Ascending aorta (tissue), 2 donors: ENCODE measurements around the gene VIPR2. TPM values are rescaled to one million over a fixed set of nuclear protein-coding genes. Genes with fewer than 3 reads are reported as not detected.
A peak's percentile ranks its signal among the peaks of the same experiment; 100 is the strongest.

Experiments
- DNase-seq, 2 donors: peaks; one replicate each; pipeline ENCODE4 v3.0.0-alpha.2; 2019; ENCODE audit warnings: low spot score in 2 of 2
- H3K27ac ChIP-seq, 2 donors: fragments of 200-600 bp; sonication (generic); one replicate each; pipeline ENCODE4 v1.5.1; 2016 to 2017; ENCODE audit warnings: mild to moderate bottlenecking in 1 of 2
- H3K27me3 ChIP-seq: fragments of 200-600 bp; sonication (generic); one replicate; pipeline ENCODE4 v1.5.1; 2017
- H3K36me3 ChIP-seq, 2 donors: fragments of 200-600 bp; sonication (generic); one replicate each; pipeline ENCODE4 v1.5.1; 2016
- H3K4me1 ChIP-seq, 2 donors: fragments of 200-600 bp; sonication (generic); one replicate each; pipeline ENCODE4 v1.5.1; 2016 to 2017; ENCODE audit warnings: mild to moderate bottlenecking in 1 of 2
- H3K4me3 ChIP-seq, 2 donors: fragments of 200-600 bp; sonication (generic); one replicate each; pipeline ENCODE4 v1.5.1; 2016 to 2017; ENCODE audit warnings: mild to moderate bottlenecking in 1 of 2
- H3K9me3 ChIP-seq, 2 donors: fragments of 200-600 bp; sonication (generic); one replicate each; pipeline ENCODE4 v1.5.1; 2016
- CTCF ChIP-seq, 3 experiments: fragments of 200-600 bp in 2 of 3; fragments of 450-650 bp in 1 of 3; sonication (generic) in 2 of 3; IDR thresholded peaks; one replicate each; pipeline ENCODE4 v1.5.1; 2016 to 2019; ENCODE audit warnings: antibody characterized with exemption in 3 of 3, mild to moderate bottlenecking in 1 of 3, moderate library complexity in 1 of 3
- intact Hi-C: fragments of 100-400 bp; cut with DNase I; formaldehyde crosslinking; loops from one replicate; pipeline ENCODE4 v1.15.1; 2023
- total RNA-seq: library from RNA; depleted of rRNA; stranded (reverse); fragments of >200 nt; gene quantifications from one replicate; pipeline ENCODE4 v1.1.0, GENCODE V29; 2016

Gene VIPR2
- total RNA-seq, 1 donor from 2014 or later: 17.8 TPM

GRCh38 chr7:159017210-159017609, 127.5 kb downstream of the VIPR2 start:
- no peaks in the 10 kb centered on the region for H3K36me3 ChIP-seq
- no peak overlapping the region for H3K4me3 ChIP-seq
- H3K27me3 ChIP-seq: no peaks in the 10 kb centered on the region
- no peak for DNase-seq
- no peaks in the 10 kb centered on the region for H3K9me3 ChIP-seq
- peak overlapping the region; percentile 27 to 96 for H3K27ac ChIP-seq
- no peak for TF ChIP-seq CTCF (IDR thresholded peaks at IDR 0.05)
- H3K4me1 ChIP-seq: peaks cover 11 to 45% of the 10 kb centered on the region in 2 donors
- intact Hi-C loops: loop anchor here (10.0 kb wide), 1 partner anchor 202 kb away; no protein-coding TSS in a partner anchor

GRCh38 chr7:159016591-159016990, 128.1 kb downstream of the VIPR2 start:
- Histone ChIP-seq H3K4me1 (peaks cover 11 to 51% of the 10 kb centered on the region in 2 donors), H3K27ac (peak overlapping the region; percentile 91 to 96), H3K4me3 (no peak overlapping the region), H3K9me3 (no peaks in the 10 kb centered on the region), H3K27me3 (no peaks in the 10 kb centered on the region), H3K36me3 (no peaks in the 10 kb centered on the region)
- DNase-seq: no peak
- no peak for TF ChIP-seq CTCF (IDR thresholded peaks at IDR 0.05)
- intact Hi-C loops: loop anchor here (10.0 kb wide), 1 partner anchor 202 kb away; no protein-coding TSS in a partner anchor

GRCh38 chr7:159015454-159016410, 128.9 kb downstream of the VIPR2 start:
- H3K36me3 ChIP-seq: no peaks in the 10 kb centered on the region
- DNase-seq: peak; percentile 25 to 93
- intact Hi-C loops: loop anchor here (1.0 to 10.0 kb wide), 2 partner anchors 15 to 201 kb away; no protein-coding TSS in a partner anchor
- peak in 1 of 3 experiments; percentile 6 for TF ChIP-seq CTCF (IDR thresholded peaks at IDR 0.05)
- H3K27me3 ChIP-seq: no peaks in the 10 kb centered on the region
- H3K4me1 ChIP-seq: peaks cover 11 to 59% of the 10 kb centered on the region in 2 donors
- H3K4me3 ChIP-seq: no peak overlapping the region
- H3K9me3 ChIP-seq: no peaks in the 10 kb centered on the region
- H3K27ac ChIP-seq: peak overlapping the region; percentile 91 to 96

GRCh38 chr7:159015081-159015453, 129.6 kb downstream of the VIPR2 start:
- H3K4me3 ChIP-seq: no peak overlapping the region
- H3K4me1 ChIP-seq: peaks cover 15 to 59% of the 10 kb centered on the region in 2 donors
- no peaks in the 10 kb centered on the region for H3K27me3 ChIP-seq
- TF ChIP-seq CTCF (IDR thresholded peaks at IDR 0.05): no peak
- H3K36me3 ChIP-seq: no peaks in the 10 kb centered on the region
- intact Hi-C loops: loop anchor here (1.0 to 10.0 kb wide), 2 partner anchors 15 to 200 kb away; no protein-coding TSS in a partner anchor
- no peaks in the 10 kb centered on the region for H3K9me3 ChIP-seq
- DNase-seq: no peak
- peak overlapping the region; percentile 91 to 96 for H3K27ac ChIP-seq

GRCh38 chr7:159014297-159015062, 130.2 kb downstream of the VIPR2 start:
- no peak for DNase-seq
- Histone ChIP-seq H3K36me3 (no peaks in the 10 kb centered on the region), H3K9me3 (no peaks in the 10 kb centered on the region), H3K27ac (peak overlapping the region; percentile 91 to 96), H3K4me3 (no peak overlapping the region), H3K27me3 (no peaks in the 10 kb centered on the region), H3K4me1 (peaks cover 15 to 58% of the 10 kb centered on the region in 2 donors)
- no peak for TF ChIP-seq CTCF (IDR thresholded peaks at IDR 0.05)
- intact Hi-C loops: loop anchor here (1.0 to 10.0 kb wide), 3 partner anchors 16 to 227 kb away; no protein-coding TSS in a partner anchor
